T-helper 17 cell (primary cell): ENCODE measurements around the gene MRPL46. TPM values are rescaled to one million over a fixed set of nuclear protein-coding genes. Genes with fewer than 3 reads are reported as not detected.
"Not testable (repeated sequence)": the region's sequence is repeated elsewhere in the genome, so short reads cannot be mapped to it uniquely, and the experiment has no call there.

ENCODE experiments used
- ATAC-seq: fragments of 150-1000 bp; cut with Tn5 transposase; 2 replicates; pipeline ENCODE4 v1.10.0; 2021; ENCODE audit warnings: mild to moderate bottlenecking, moderate library complexity
- DNase-seq, 3 donors: peaks; one replicate each; pipeline versions ENCODE4 v3.0.0 to v3.0.0-alpha.2; 2020 to 2021
- H3K9me3 ChIP-seq: one replicate; pipeline ENCODE4 v1.7.0; 2013; ENCODE audit warnings: low read length, mild to moderate bottlenecking; ENCODE audit not compliant: control insufficient read depth, poor library complexity, severe bottlenecking
- H3K27ac Mint-ChIP-seq: one replicate; pipeline ENCODE4 v1.8.0; 2022; ENCODE audit warnings: mild to moderate bottlenecking, moderate library complexity, mixed read lengths
- H3K27me3 Mint-ChIP-seq: one replicate; pipeline ENCODE4 v1.8.0; 2022; ENCODE audit warnings: mixed read lengths
- H3K36me3 Mint-ChIP-seq: one replicate; pipeline ENCODE4 v1.8.0; 2022; ENCODE audit warnings: low read depth, mixed read lengths
- H3K4me1 Mint-ChIP-seq: one replicate; pipeline ENCODE4 v1.8.0; 2022; ENCODE audit warnings: mild to moderate bottlenecking, mixed read lengths
- H3K4me3 Mint-ChIP-seq: one replicate; pipeline ENCODE4 v1.8.0; 2022; ENCODE audit warnings: mild to moderate bottlenecking, moderate library complexity, mixed read lengths
- total RNA-seq, 4 donors: library from RNA in 2 of 4; stranded (reverse) in 2 of 4; gene quantifications; one replicate each; pipeline ENCODE4 v1.2.3 and lab custom pipeline; 2022 to 2026

MRPL46 gene
- total RNA-seq, 2 donors from 2014 or later = 11.7 to 12.5 TPM

- Mint-ChIP-seq H3K4me1 (peaks cover 9% of the 10 kb centered on the region), H3K4me3 (no peak overlapping the region)
Observed at GRCh38 chr15:88491158-88491557, 24.0 kb upstream of the MRPL46 start.

GRCh38 chr15:88490036-88490435, 22.8 kb upstream of the MRPL46 start:
- H3K9me3 ChIP-seq = no peaks in the 10 kb centered on the region
- ATAC-seq = no peak
- DNase-seq = no peak
- H3K36me3 Mint-ChIP-seq = no peaks in the 10 kb centered on the region
- H3K4me3 Mint-ChIP-seq = no peak overlapping the region
- peaks cover 9% of the 10 kb centered on the region for H3K4me1 Mint-ChIP-seq
- no peak overlapping the region for H3K27ac Mint-ChIP-seq
- no peaks in the 10 kb centered on the region for H3K27me3 Mint-ChIP-seq

More at GRCh38 chr15:88491158-88491557, 24.0 kb upstream of the MRPL46 start:
- no peak for DNase-seq
- Mint-ChIP-seq H3K27me3 (no peaks in the 10 kb centered on the region), H3K27ac (no peak overlapping the region), H3K36me3 (no peaks in the 10 kb centered on the region)
- ATAC-seq = no peak
- H3K9me3 ChIP-seq = no peaks in the 10 kb centered on the region

GRCh38 chr15:88489321-88489720, 22.1 kb upstream of the MRPL46 start:
- Mint-ChIP-seq H3K4me3 (no peak overlapping the region), H3K27ac (no peak overlapping the region), H3K36me3 (no peaks in the 10 kb centered on the region), H3K4me1 (peaks cover 9% of the 10 kb centered on the region), H3K27me3 (no peaks in the 10 kb centered on the region)
- no peak for DNase-seq
- ATAC-seq = no peak
- no peaks in the 10 kb centered on the region for H3K9me3 ChIP-seq

- H3K27ac Mint-ChIP-seq = no peak overlapping the region
- no peaks in the 10 kb centered on the region for H3K36me3 Mint-ChIP-seq
Observed at GRCh38 chr15:88487796-88488523, 20.8 kb upstream of the MRPL46 start.

GRCh38 chr15:88487178-88487795, 20.1 kb upstream of the MRPL46 start:
- no peaks in the 10 kb centered on the region for H3K9me3 ChIP-seq
- peaks cover 12% of the 10 kb centered on the region for H3K4me1 Mint-ChIP-seq
- H3K4me3 Mint-ChIP-seq = no peak overlapping the region
- H3K36me3 Mint-ChIP-seq = no peaks in the 10 kb centered on the region
- no peak overlapping the region for H3K27ac Mint-ChIP-seq
- no peaks in the 10 kb centered on the region for H3K27me3 Mint-ChIP-seq
- DNase-seq (no peak), ATAC-seq (no peak)

More at GRCh38 chr15:88487796-88488523, 20.8 kb upstream of the MRPL46 start:
- DNase-seq = no peak
- H3K27me3 Mint-ChIP-seq = no peaks in the 10 kb centered on the region
- peaks cover 11% of the 10 kb centered on the region for H3K4me1 Mint-ChIP-seq
- H3K9me3 ChIP-seq = no peaks in the 10 kb centered on the region
- H3K4me3 Mint-ChIP-seq = no peak overlapping the region
- ATAC-seq = no peak

GRCh38 chr15:88484682-88485331, 17.6 kb upstream of the MRPL46 start:
- no peak overlapping the region for H3K27ac Mint-ChIP-seq
- H3K4me1 Mint-ChIP-seq = peaks cover 12% of the 10 kb centered on the region
- no peaks in the 10 kb centered on the region for H3K9me3 ChIP-seq
- no peaks in the 10 kb centered on the region for H3K27me3 Mint-ChIP-seq
- H3K4me3 Mint-ChIP-seq = no peak overlapping the region
- ATAC-seq (no peak), DNase-seq (no peak)
- H3K36me3 Mint-ChIP-seq = no peaks in the 10 kb centered on the region

- no peak overlapping the region for H3K27ac Mint-ChIP-seq
- no peaks in the 10 kb centered on the region for H3K27me3 Mint-ChIP-seq
- no peaks in the 10 kb centered on the region for H3K9me3 ChIP-seq
- H3K4me3 Mint-ChIP-seq = no peak overlapping the region
- H3K36me3 Mint-ChIP-seq = peaks cover 4% of the 10 kb centered on the region
- peaks cover 7% of the 10 kb centered on the region for H3K4me1 Mint-ChIP-seq
- ATAC-seq (no peak), DNase-seq (no peak)
Observed at GRCh38 chr15:88482263-88482662, 15.1 kb upstream of the MRPL46 start.

GRCh38 chr15:88480981-88481380, 13.8 kb upstream of the MRPL46 start:
- Mint-ChIP-seq H3K36me3 (peaks cover 5% of the 10 kb centered on the region), H3K4me1 (peaks cover 5% of the 10 kb centered on the region), H3K27ac (no peak overlapping the region), H3K27me3 (no peaks in the 10 kb centered on the region), H3K4me3 (no peak overlapping the region)
- ATAC-seq = no peak
- no peak for DNase-seq
- no peaks in the 10 kb centered on the region for H3K9me3 ChIP-seq

GRCh38 chr15:88479169-88479568, 12.0 kb upstream of the MRPL46 start:
- peaks cover 5% of the 10 kb centered on the region for H3K36me3 Mint-ChIP-seq
- no peak overlapping the region for H3K4me3 Mint-ChIP-seq
- H3K4me1 Mint-ChIP-seq = peaks cover 5% of the 10 kb centered on the region
- no peaks in the 10 kb centered on the region for H3K27me3 Mint-ChIP-seq
- H3K9me3 ChIP-seq = no peaks in the 10 kb centered on the region
- DNase-seq (no peak), ATAC-seq (no peak)
- H3K27ac Mint-ChIP-seq = no peak overlapping the region

- no peak for ATAC-seq
- Mint-ChIP-seq H3K27me3 (no peaks in the 10 kb centered on the region), H3K27ac (no peak overlapping the region), H3K36me3 (peaks cover 5% of the 10 kb centered on the region), H3K4me3 (no peak overlapping the region), H3K4me1 (peaks cover 2% of the 10 kb centered on the region)
- H3K9me3 ChIP-seq = no peaks in the 10 kb centered on the region
- DNase-seq = no peak
Observed at GRCh38 chr15:88477904-88478303, 10.7 kb upstream of the MRPL46 start.

GRCh38 chr15:88477126-88477525, 9.9 kb upstream of the MRPL46 start:
- H3K9me3 ChIP-seq = no peaks in the 10 kb centered on the region
- H3K27me3 Mint-ChIP-seq = no peaks in the 10 kb centered on the region
- H3K36me3 Mint-ChIP-seq = peaks cover 5% of the 10 kb centered on the region
- ATAC-seq = no peak
- H3K4me1 Mint-ChIP-seq = peaks cover 4% of the 10 kb centered on the region
- no peak overlapping the region for H3K4me3 Mint-ChIP-seq
- DNase-seq = no peak
- H3K27ac Mint-ChIP-seq = no peak overlapping the region

GRCh38 chr15:88476635-88477060, 9.5 kb upstream of the MRPL46 start:
- DNase-seq (no peak), ATAC-seq (peak; percentile 36)
- H3K27me3 Mint-ChIP-seq = no peaks in the 10 kb centered on the region
- H3K9me3 ChIP-seq = no peaks in the 10 kb centered on the region
- no peak overlapping the region for H3K4me3 Mint-ChIP-seq
- H3K4me1 Mint-ChIP-seq = peaks cover 6% of the 10 kb centered on the region
- peaks cover 5% of the 10 kb centered on the region for H3K36me3 Mint-ChIP-seq
- H3K27ac Mint-ChIP-seq = no peak overlapping the region

- not testable (repeated sequence) for H3K27me3 Mint-ChIP-seq, H3K27ac Mint-ChIP-seq, ATAC-seq, H3K36me3 Mint-ChIP-seq, DNase-seq, H3K4me1 Mint-ChIP-seq, H3K9me3 ChIP-seq, H3K4me3 Mint-ChIP-seq
Observed at GRCh38 chr15:88473661-88474293, 6.6 kb upstream of the MRPL46 start.
